Smooth muscle cell (in vitro differentiated cells): ENCODE measurements around the gene GRAMD1A. TPM values are rescaled to one million over a fixed set of nuclear protein-coding genes. Genes with fewer than 3 reads are reported as not detected.
"Not testable (repeated sequence)": the region's sequence is repeated elsewhere in the genome, so short reads cannot be mapped to it uniquely, and the experiment has no call there.

Source experiments
- DNase-seq: peaks from one replicate; lab custom pipeline; 2025; ENCODE audit not compliant: unreplicated experiment; lab: John Stamatoyannopoulos, UW
- H2AFZ ChIP-seq: fragments of 200-600 bp; sonication (generic); 2 replicates; pipeline ENCODE4 v1.6.0; 2016; ENCODE audit warnings: antibody characterized with exemption, low read depth, mild to moderate bottlenecking
- H3F3A ChIP-seq: fragments of 200-600 bp; sonication (generic); 2 replicates; pipeline ENCODE4 v1.6.0; 2017; ENCODE audit warnings: antibody characterized with exemption, low read depth
- H3K27ac ChIP-seq: fragments of 200-600 bp; sonication (generic); 2 replicates; pipeline ENCODE4 v1.5.1; 2016; ENCODE audit warnings: low read depth, mild to moderate bottlenecking
- H3K27me3 ChIP-seq: fragments of 200-600 bp; sonication (generic); 2 replicates; pipeline ENCODE4 v1.6.1; 2016; ENCODE audit warnings: low read depth, mild to moderate bottlenecking
- H3K36me3 ChIP-seq: fragments of 200-600 bp; sonication (generic); 2 replicates; pipeline ENCODE4 v1.5.1; 2016; ENCODE audit warnings: low read depth
- H3K4me1 ChIP-seq: fragments of 200-600 bp; sonication (generic); 2 replicates; pipeline ENCODE4 v1.5.1; 2016; ENCODE audit warnings: low read depth
- H3K4me2 ChIP-seq: fragments of 200-600 bp; sonication (generic); 2 replicates; pipeline ENCODE4 v1.6.0; 2016; ENCODE audit warnings: mild to moderate bottlenecking
- H3K4me3 ChIP-seq: fragments of 200-600 bp; sonication (generic); 2 replicates; pipeline ENCODE4 v1.5.1; 2016; ENCODE audit warnings: mild to moderate bottlenecking
- H3K79me2 ChIP-seq: fragments of 200-600 bp; sonication (generic); 2 replicates; pipeline ENCODE4 v1.6.0; 2016; ENCODE audit warnings: low read depth, mild to moderate bottlenecking
- H3K9ac ChIP-seq: fragments of 200-600 bp; sonication (generic); 2 replicates; pipeline ENCODE4 v1.6.0; 2016; ENCODE audit warnings: low read depth
- H3K9me3 ChIP-seq: fragments of 200-600 bp; sonication (generic); replicated peaks from 2 replicates; pipeline ENCODE4 v1.5.1; 2016; ENCODE audit warnings: low read depth
- H4K20me1 ChIP-seq: fragments of 200-600 bp; sonication (generic); 2 replicates; pipeline ENCODE4 v1.6.0; 2016; ENCODE audit warnings: low read depth
- CTCF ChIP-seq: fragments of 200-600 bp; sonication (generic); IDR thresholded peaks from 2 replicates; pipeline ENCODE4 v1.5.1; 2017; ENCODE audit warnings: borderline replicate concordance, mild to moderate bottlenecking, antibody characterized with exemption; ENCODE audit not compliant: insufficient read depth, poor library complexity, severe bottlenecking
- WGBS: methylation state at CpG from one replicate; pipeline ENCODE4 v1.1.7; 2016; ENCODE audit warnings: low lambda C conversion rate; 5-methylcytosine and 5-hydroxymethylcytosine counted together
- polyA plus RNA-seq: library from polyadenylated mRNA; unstranded; fragments of >200 nt; fragmentation: Nextera tagmentation; extraction: Ambion mirVana; gene quantifications from 2 replicates; pipeline ENCODE4 v1.2.1, GENCODE V29; 2016
- total RNA-seq: library from RNA; depleted of rRNA; stranded (reverse); fragments of >200 nt; gene quantifications from 2 replicates; pipeline ENCODE4 v1.2.3, GENCODE V29; 2014

Gene GRAMD1A
- total and polyA plus RNA-seq, 2 experiments from 2014 or later: 27.6 to 59.6 TPM

GRCh38 chr19:35002037-35002535 lies 2.0 kb downstream of the GRAMD1A start:
- Histone ChIP-seq H4K20me1 (peaks cover 63% of the 10 kb centered on the region), H3K36me3 (no peaks in the 10 kb centered on the region), H3K4me3 (peak overlapping the region; percentile 55), H2AFZ (no peak overlapping the region), H3F3A (no peaks in the 10 kb centered on the region), H3K79me2 (peaks cover 58% of the 10 kb centered on the region), H3K9ac (no peak overlapping the region), H3K27ac (no peak overlapping the region), H3K4me1 (peaks cover 13% of the 10 kb centered on the region), H3K9me3 (no peaks in the 10 kb centered on the region), H3K27me3 (no peaks in the 10 kb centered on the region), H3K4me2 (peak overlapping the region; percentile 94)
- WGBS: 95% methylated on average over 11 of the region's 11 CpGs
- no peak for TF ChIP-seq CTCF
- DNase-seq: no peak

- Histone ChIP-seq H3K36me3 (no peaks in the 10 kb centered on the region), H3K9me3 (no peaks in the 10 kb centered on the region), H3K4me2 (no peak overlapping the region), H3K4me3 (no peak overlapping the region), H2AFZ (no peak overlapping the region), H3K27me3 (no peaks in the 10 kb centered on the region), H3K79me2 (peaks cover 67% of the 10 kb centered on the region), H4K20me1 (peaks cover 89% of the 10 kb centered on the region), H3K27ac (no peak overlapping the region), H3F3A (no peaks in the 10 kb centered on the region), H3K4me1 (peaks cover 13% of the 10 kb centered on the region), H3K9ac (no peak overlapping the region)
- WGBS: 98% methylated on average over 17 of the region's 18 CpGs
- DNase-seq: no peak
- TF ChIP-seq CTCF: no peak
Observed at GRCh38 chr19:35004517-35005255, 4.6 kb downstream of the GRAMD1A start.

- peaks cover 91% of the 10 kb centered on the region for H4K20me1 ChIP-seq
- WGBS: 96% methylated on average over 9 of the region's 11 CpGs
Observed at GRCh38 chr19:35005256-35005977, 5.3 kb downstream of the GRAMD1A start.

GRCh38 chr19:35006007-35006341 lies 5.9 kb downstream of the GRAMD1A start:
- H3K4me2 ChIP-seq, H3K4me3 ChIP-seq, DNase-seq, H3K27me3 ChIP-seq, H3K9me3 ChIP-seq, H3K36me3 ChIP-seq, H2AFZ ChIP-seq, H3F3A ChIP-seq, H3K9ac ChIP-seq: not testable (repeated sequence)
- peaks cover 12% of the 10 kb centered on the region for H3K4me1 ChIP-seq
- 97% methylated on average over 6 of the region's 6 CpGs for WGBS
- peaks cover 88% of the 10 kb centered on the region for H4K20me1 ChIP-seq
- H3K79me2 ChIP-seq: peaks cover 60% of the 10 kb centered on the region
- H3K27ac ChIP-seq: peak overlapping the region; percentile 1

More at GRCh38 chr19:35005256-35005977, 5.3 kb downstream of the GRAMD1A start:
- H3K79me2 ChIP-seq: peaks cover 65% of the 10 kb centered on the region
- H3K27ac ChIP-seq: no peak overlapping the region
- DNase-seq: no peak
- no peak overlapping the region for H3K9ac ChIP-seq
- H3K9me3 ChIP-seq: no peaks in the 10 kb centered on the region
- H3K4me1 ChIP-seq: peaks cover 13% of the 10 kb centered on the region
- no peak overlapping the region for H2AFZ ChIP-seq
- H3F3A ChIP-seq: no peaks in the 10 kb centered on the region
- H3K4me2 ChIP-seq: no peak overlapping the region
- H3K4me3 ChIP-seq: no peak overlapping the region
- no peak for TF ChIP-seq CTCF
- H3K27me3 ChIP-seq: no peaks in the 10 kb centered on the region
- H3K36me3 ChIP-seq: no peaks in the 10 kb centered on the region
